Subcutaneous adipose tissue (tissue), 4 donors: ENCODE data around the gene SHISA9. TPM values are rescaled to one million over a fixed set of nuclear protein-coding genes. Genes with fewer than 3 reads are reported as not detected.

Source experiments
- CTCF ChIP-seq: fragments of 450-650 bp; IDR thresholded peaks from one replicate; pipeline ENCODE4 v1.5.1; 2016; ENCODE audit warnings: low read depth, mild to moderate bottlenecking, control low read depth, antibody characterized with exemption, moderate library complexity
- total RNA-seq, 4 donors: library from RNA; depleted of rRNA; stranded (reverse); fragments of >200 nt; gene quantifications; one replicate each; pipeline ENCODE4 v1.1.0, GENCODE V29; 2016

Gene SHISA9
- total RNA-seq, 4 donors from 2014 or later: under 0.01 to 0.19 (median 0.17) TPM; not detected in 1

GRCh38 chr16:13041646-13042290 is 140.4 kb downstream of the SHISA9 start:
- TF ChIP-seq CTCF: no peak

- TF ChIP-seq CTCF: no peak
Measured at GRCh38 chr16:13042291-13042685, 140.9 kb downstream of the SHISA9 start.

GRCh38 chr16:13046061-13046821 is 144.8 kb downstream of the SHISA9 start:
- TF ChIP-seq CTCF: no peak

GRCh38 chr16:13047276-13047675 is 145.9 kb downstream of the SHISA9 start:
- TF ChIP-seq CTCF: no peak

- no peak for TF ChIP-seq CTCF
Measured at GRCh38 chr16:13049688-13050087, 148.3 kb downstream of the SHISA9 start.

GRCh38 chr16:13052431-13052830 is 151.0 kb downstream of the SHISA9 start:
- no peak for TF ChIP-seq CTCF

- no peak for TF ChIP-seq CTCF
Measured at GRCh38 chr16:13055480-13055879, 154.1 kb downstream of the SHISA9 start.
